ENCODE measurements around the gene NFATC3. TPM values are rescaled to one million over a fixed set of nuclear protein-coding genes. Genes with fewer than 3 reads are reported as not detected.
A peak's percentile ranks its signal among the peaks of the same experiment; 100 is the strongest.

NFATC3 gene
- polyA plus RNA-seq, 3 donors, result 14.3 to 21.8 (median 15.8) TPM

GRCh38 chr16:68144008-68144407 lies 58.8 kb downstream of the NFATC3 start:
- Histone ChIP-seq H3K4me1 (ENCODE audit: control insufficient read depth in 1 of 2, insufficient read depth in 2 of 2, low read length in 2 of 2) (no peaks in the 10 kb centered on the region), H3K27ac (ENCODE audit: low read depth in 1 of 2, low read length in 2 of 2) (no peak overlapping the region), H2AFZ (ENCODE audit: insufficient read depth, low read depth, low read length, poor library complexity, severe bottlenecking) (no peak overlapping the region), H3K27me3 (ENCODE audit: control insufficient read depth in 2 of 2, insufficient read depth in 2 of 2, low read length in 2 of 2) (no peaks in the 10 kb centered on the region), H3K4me3 (replicated peaks in 1 of 3; ENCODE audit: low read depth in 2 of 3, low read length in 3 of 3) (no peak overlapping the region), H3K9me3 (replicated peaks in 1 of 2; ENCODE audit: control insufficient read depth in 1 of 2, insufficient read depth in 1 of 2, low read length in 2 of 2) (no peaks in the 10 kb centered on the region), H3K79me2 (ENCODE audit: insufficient read depth, low read length) (peaks cover 51% of the 10 kb centered on the region), H3K4me2 (replicated peaks; ENCODE audit: extremely low read depth, low read length, poor library complexity, severe bottlenecking) (no peak overlapping the region), H3K36me3 (replicated peaks in 1 of 2; ENCODE audit: control insufficient read depth in 1 of 2, insufficient read depth in 2 of 2, low read length in 2 of 2) (peaks cover 28 to 57% of the 10 kb centered on the region in 2 donors), H3K9ac (ENCODE audit: insufficient read depth, low read length, poor library complexity, severe bottlenecking) (no peak overlapping the region), H4K20me1 (ENCODE audit: insufficient read depth, low read length) (peaks cover 59% of the 10 kb centered on the region)
- no peak overlapping the region for H3K4me3 Mint-ChIP-seq
- no peak for DNase-seq
- no peaks in the 10 kb centered on the region for H3K27me3 Mint-ChIP-seq (ENCODE audit: low read depth in 3 of 3)
- H3K36me3 Mint-ChIP-seq, result peaks cover 35 to 47% of the 10 kb centered on the region in 2 donors
- no peaks in the 10 kb centered on the region for H3K9me3 Mint-ChIP-seq
- intact Hi-C loops (cut with micrococcal nuclease), result no loop called here
- TF ChIP-seq CTCF (IDR thresholded peaks at IDR 0.05), result no peak
- peaks cover 5% of the 10 kb centered on the region for H3K4me1 Mint-ChIP-seq
- H3K27ac Mint-ChIP-seq, result peak overlapping the region in 1 of 7 donors; percentile 11
- no CpG with 5 or more reads among the region's 1 CpG for WGBS (ENCODE audit: insufficient coverage)

- H3K4me2 ChIP-seq (replicated peaks; ENCODE audit: extremely low read depth, low read length, poor library complexity, severe bottlenecking), result no peak overlapping the region
- WGBS (ENCODE audit: insufficient coverage), result no CpG with 5 or more reads among the region's 2 CpGs
- no peaks in the 10 kb centered on the region for H3K9me3 ChIP-seq (replicated peaks in 1 of 2; ENCODE audit: control insufficient read depth in 1 of 2, insufficient read depth in 1 of 2, low read length in 2 of 2)
- no peaks in the 10 kb centered on the region for H3K27me3 Mint-ChIP-seq (ENCODE audit: low read depth in 3 of 3)
- peaks cover 5% of the 10 kb centered on the region for H3K4me1 Mint-ChIP-seq
- H3K27ac ChIP-seq (ENCODE audit: low read depth in 1 of 2, low read length in 2 of 2), result no peak overlapping the region
- no peak overlapping the region for H3K4me3 ChIP-seq (replicated peaks in 1 of 3; ENCODE audit: low read depth in 2 of 3, low read length in 3 of 3)
- no peak overlapping the region for H3K9ac ChIP-seq (ENCODE audit: insufficient read depth, low read length, poor library complexity, severe bottlenecking)
- H3K27ac Mint-ChIP-seq, result no peak overlapping the region
- H4K20me1 ChIP-seq (ENCODE audit: insufficient read depth, low read length), result peaks cover 55% of the 10 kb centered on the region
- peaks cover 26 to 30% of the 10 kb centered on the region in 2 donors for H3K36me3 Mint-ChIP-seq
- no peak for DNase-seq
- intact Hi-C loops (cut with micrococcal nuclease), result no loop called here
- TF ChIP-seq CTCF (IDR thresholded peaks at IDR 0.05), result no peak
- no peaks in the 10 kb centered on the region for H3K27me3 ChIP-seq (ENCODE audit: control insufficient read depth in 2 of 2, insufficient read depth in 2 of 2, low read length in 2 of 2)
- no peak overlapping the region for H2AFZ ChIP-seq (ENCODE audit: insufficient read depth, low read depth, low read length, poor library complexity, severe bottlenecking)
- no peaks in the 10 kb centered on the region for H3K9me3 Mint-ChIP-seq
- H3K36me3 ChIP-seq (replicated peaks in 1 of 2; ENCODE audit: control insufficient read depth in 1 of 2, insufficient read depth in 2 of 2, low read length in 2 of 2), result peaks cover 20 to 47% of the 10 kb centered on the region in 2 donors
- H3K4me3 Mint-ChIP-seq, result no peak overlapping the region
- H3K4me1 ChIP-seq (ENCODE audit: control insufficient read depth in 1 of 2, insufficient read depth in 2 of 2, low read length in 2 of 2), result no peaks in the 10 kb centered on the region
- H3K79me2 ChIP-seq (ENCODE audit: insufficient read depth, low read length), result peaks cover 39% of the 10 kb centered on the region
These were observed 61.4 kb downstream of the NFATC3 start for GRCh38 chr16:68146585-68146984.

Measured in CD14-positive monocyte (primary cell).